ENCODE data around the gene OLFM1. TPM values are rescaled to one million over a fixed set of nuclear protein-coding genes. Genes with fewer than 3 reads are reported as not detected.
A peak's percentile ranks its signal among the peaks of the same experiment; 100 is the strongest.

OLFM1 gene
- total and polyA plus RNA-seq, 9 of the 15 experiments (the other 6 are each of a cell fraction or from before 2014, with no cell fraction given) = not detected

- intact Hi-C loops (cut with micrococcal nuclease) = no loop called here
- H3K4me2 ChIP-seq (ENCODE audit: insufficient read depth, low read length) = no peak overlapping the region
- H3K36me3 ChIP-seq (ENCODE audit: control insufficient read depth, insufficient read depth, low read length) = no peaks in the 10 kb centered on the region
- H3K4me3 ChIP-seq = no peak overlapping the region
- 2% methylated on average over 5 of the region's 5 CpGs for WGBS (ENCODE audit: insufficient coverage, low coverage, missing lambda C conversion rate)
- H3K4me1 ChIP-seq (replicated peaks in 1 of 2; ENCODE audit: control insufficient read depth in 2 of 2, insufficient read depth in 2 of 2, low read length in 2 of 2) = no peaks in the 10 kb centered on the region
- H3K9ac ChIP-seq (ENCODE audit: insufficient read depth in 1 of 2, low read depth in 2 of 2, low read length in 2 of 2) = no peak overlapping the region
- no peaks in the 10 kb centered on the region for H4K20me1 ChIP-seq (replicated peaks; ENCODE audit: control insufficient read depth, insufficient read depth, low read length)
- ATAC-seq (no peak), DNase-seq (ENCODE audit: extremely low read depth in 1 of 4, low spot score in 3 of 4) (no peak), FAIRE-seq (no peak)
- no peak overlapping the region for H3K27ac ChIP-seq (ENCODE audit: extremely low read depth, low read depth, low read length)
- no peaks in the 10 kb centered on the region for H3K9me3 ChIP-seq (replicated peaks; ENCODE audit: control insufficient read depth, insufficient read depth, low read depth, low read length)
- ChIA-PET POLR2A (interaction anchor here (0.5 to 0.6 kb wide), 2 partner anchors 76 to 1203 kb away, joined by 3 to 4 read pairs; no protein-coding TSS in a partner anchor), CTCF (ENCODE audit: low intra/inter-chr PET ratio) (no interaction called here)
- H3K27me3 ChIP-seq (ENCODE audit: control insufficient read depth in 2 of 2, insufficient read depth in 2 of 2, low read length in 2 of 2) = peaks cover 2 to 39% of the 10 kb centered on the region in 2 experiments; a peak in 4 of 5 replicates
- H3K79me2 ChIP-seq (ENCODE audit: control insufficient read depth, insufficient read depth, low read length) = no peaks in the 10 kb centered on the region
- no TSS peak for BruUV-seq (replicated peaks)
- no peaks in the 10 kb centered on the region for H3K9me1 ChIP-seq (ENCODE audit: control insufficient read depth, insufficient read depth, low read length)
- H2AFZ ChIP-seq (ENCODE audit: low read depth, low read length) = no peak overlapping the region
- in situ Hi-C loops (cut with MboI) = no loop called here
- TF ChIP-seq SPI1 (IDR thresholded peaks at IDR 0.05; ENCODE audit: borderline replicate concordance, low read depth, low read length) = 0 out of 2 replicates have a peak, but pooled peaks have one; percentile 12
- no peak for TF ChIP-seq GABPB1 (CRISPR knock-in tag; IDR thresholded peaks at IDR 0.05)
Measured at GRCh38 chr9:135053133-135053532, 34.3 kb upstream of the OLFM1 start.

DNA sequence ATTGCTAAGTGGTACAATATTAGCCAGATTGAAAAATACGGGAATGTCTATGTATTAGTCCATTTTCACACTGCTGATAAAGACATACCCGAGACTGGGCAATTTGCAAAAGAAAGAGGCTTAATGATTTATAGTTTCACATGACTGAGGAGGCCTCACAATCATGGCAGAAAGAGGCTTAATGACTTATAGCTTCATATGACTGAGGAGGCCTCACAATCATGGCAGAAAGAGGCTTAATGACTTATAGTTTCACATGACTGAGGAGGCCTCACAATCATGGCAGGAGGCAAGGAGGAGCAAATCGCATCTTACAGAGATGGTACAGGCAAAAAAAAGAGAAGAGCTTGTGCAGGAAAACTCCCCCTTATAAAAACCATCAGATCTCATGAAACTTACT is 32.3 kb upstream of the OLFM1 start:
- H3K4me3 ChIP-seq = no peak overlapping the region
- no TSS peak for BruUV-seq (replicated peaks)
- H3K9me3 ChIP-seq (replicated peaks; ENCODE audit: control insufficient read depth, insufficient read depth, low read depth, low read length) = no peaks in the 10 kb centered on the region
- H3K9ac ChIP-seq (ENCODE audit: insufficient read depth in 1 of 2, low read depth in 2 of 2, low read length in 2 of 2) = no peak overlapping the region
- no peaks in the 10 kb centered on the region for H3K9me1 ChIP-seq (ENCODE audit: control insufficient read depth, insufficient read depth, low read length)
- H3K79me2 ChIP-seq (ENCODE audit: control insufficient read depth, insufficient read depth, low read length) = no peaks in the 10 kb centered on the region
- POLR2A ChIA-PET = no interaction called here
- in situ Hi-C loops (cut with MboI) (no loop called here), intact Hi-C loops (cut with micrococcal nuclease) (no loop called here)
- peaks cover 2 to 20% of the 10 kb centered on the region in 2 experiments; a peak in 4 of 5 replicates for H3K27me3 ChIP-seq (ENCODE audit: control insufficient read depth in 2 of 2, insufficient read depth in 2 of 2, low read length in 2 of 2)
- no peak overlapping the region for H2AFZ ChIP-seq (ENCODE audit: low read depth, low read length)
- FAIRE-seq (no peak), DNase-seq (ENCODE audit: extremely low read depth in 1 of 4, low spot score in 3 of 4) (no peak), ATAC-seq (no peak)
- no peaks in the 10 kb centered on the region for H3K4me1 ChIP-seq (replicated peaks in 1 of 2; ENCODE audit: control insufficient read depth in 2 of 2, insufficient read depth in 2 of 2, low read length in 2 of 2)
- H3K36me3 ChIP-seq (ENCODE audit: control insufficient read depth, insufficient read depth, low read length) = no peaks in the 10 kb centered on the region
- H3K27ac ChIP-seq (ENCODE audit: extremely low read depth, low read depth, low read length) = no peak overlapping the region
- CTCF ChIA-PET (ENCODE audit: low intra/inter-chr PET ratio) = no interaction called here
- H4K20me1 ChIP-seq (replicated peaks; ENCODE audit: control insufficient read depth, insufficient read depth, low read length) = no peaks in the 10 kb centered on the region
- 0% methylated on average over 3 of the region's 3 CpGs for WGBS (ENCODE audit: insufficient coverage, low coverage, missing lambda C conversion rate)
- no peak overlapping the region for H3K4me2 ChIP-seq (ENCODE audit: insufficient read depth, low read length)
- TF ChIP-seq MLX (CRISPR knock-in tag; conservative IDR thresholded peaks at IDR 0.05) (no peak), TAL1 (IDR thresholded peaks at IDR 0.05) (no peak), HLTF (IDR thresholded peaks at IDR 0.05) (no peak), BACH1 (tag; IDR thresholded peaks at IDR 0.05) (no peak), ZNF785 (CRISPR knock-in tag; IDR thresholded peaks at IDR 0.05) (no peak), ZHX1 (conservative IDR thresholded peaks at IDR 0.05; ENCODE audit: low read length) (no peak)
- TF ChIP-seq, protein P1, sequence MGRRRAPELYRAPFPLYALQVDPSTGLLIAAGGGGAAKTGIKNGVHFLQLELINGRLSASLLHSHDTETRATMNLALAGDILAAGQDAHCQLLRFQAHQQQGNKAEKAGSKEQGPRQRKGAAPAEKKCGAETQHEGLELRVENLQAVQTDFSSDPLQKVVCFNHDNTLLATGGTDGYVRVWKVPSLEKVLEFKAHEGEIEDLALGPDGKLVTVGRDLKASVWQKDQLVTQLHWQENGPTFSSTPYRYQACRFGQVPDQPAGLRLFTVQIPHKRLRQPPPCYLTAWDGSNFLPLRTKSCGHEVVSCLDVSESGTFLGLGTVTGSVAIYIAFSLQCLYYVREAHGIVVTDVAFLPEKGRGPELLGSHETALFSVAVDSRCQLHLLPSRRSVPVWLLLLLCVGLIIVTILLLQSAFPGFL (CRISPR knock-in tag; IDR thresholded peaks at IDR 0.05) = no peak
- TF ChIP-seq, protein P2, sequence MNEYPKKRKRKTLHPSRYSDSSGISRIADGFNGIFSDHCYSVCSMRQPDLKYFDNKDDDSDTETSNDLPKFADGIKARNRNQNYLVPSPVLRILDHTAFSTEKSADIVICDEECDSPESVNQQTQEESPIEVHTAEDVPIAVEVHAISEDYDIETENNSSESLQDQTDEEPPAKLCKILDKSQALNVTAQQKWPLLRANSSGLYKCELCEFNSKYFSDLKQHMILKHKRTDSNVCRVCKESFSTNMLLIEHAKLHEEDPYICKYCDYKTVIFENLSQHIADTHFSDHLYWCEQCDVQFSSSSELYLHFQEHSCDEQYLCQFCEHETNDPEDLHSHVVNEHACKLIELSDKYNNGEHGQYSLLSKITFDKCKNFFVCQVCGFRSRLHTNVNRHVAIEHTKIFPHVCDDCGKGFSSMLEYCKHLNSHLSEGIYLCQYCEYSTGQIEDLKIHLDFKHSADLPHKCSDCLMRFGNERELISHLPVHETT (CRISPR knock-in tag; conservative IDR thresholded peaks at IDR 0.05 in 1 of 2, IDR thresholded peaks at IDR 0.05 in 1 of 2) = no peak

Measured in K562 (cell line).